Endometrial microvascular endothelial cells (primary cell): ENCODE results near the gene AIG1. TPM values are rescaled to one million over a fixed set of nuclear protein-coding genes. Genes with fewer than 3 reads are reported as not detected.
"Not testable (repeated sequence)": the region's sequence is repeated elsewhere in the genome, so short reads cannot be mapped to it uniquely, and the experiment has no call there.

ENCODE experiments used
- in situ Hi-C: cut with HindIII; loops from 2 replicates; pipeline ENCODE4 v1.10.0; 2017; ENCODE audit warnings: low sequenced_read_pairs, low pct_unique_long_range_greater_than_20kb; ENCODE audit errors: inconsistent ontology term
- total RNA-seq: library from RNA; depleted of rRNA; stranded (reverse); fragments of >200 nt; gene quantifications from one replicate; pipeline ENCODE4 v1.2.3, GENCODE V29; 2015; ENCODE audit errors: inconsistent ontology term

AIG1 gene
- total RNA-seq, 1 donor from 2014 or later: 24.8 TPM

GRCh38 chr6:143233554-143234285 lies 173.0 kb downstream of the AIG1 start:
- in situ Hi-C loops: no loop called here

- in situ Hi-C loops: no loop called here
These were observed 174.0 kb downstream of the AIG1 start for GRCh38 chr6:143234734-143235133.

GRCh38 chr6:143236151-143236798 lies 175.6 kb downstream of the AIG1 start:
- in situ Hi-C loops: no loop called here

GRCh38 chr6:143238306-143238705 lies 177.6 kb downstream of the AIG1 start:
- in situ Hi-C loops: no loop called here

GRCh38 chr6:143241111-143241510 lies 180.4 kb downstream of the AIG1 start:
- in situ Hi-C loops: no loop called here

GRCh38 chr6:143241911-143242310 lies 181.2 kb downstream of the AIG1 start:
- in situ Hi-C loops: no loop called here

GRCh38 chr6:143243786-143244185 lies 183.1 kb downstream of the AIG1 start:
- in situ Hi-C loops: no loop called here

- in situ Hi-C loops: no loop called here
These were observed 185.0 kb downstream of the AIG1 start for GRCh38 chr6:143245656-143246055.

GRCh38 chr6:143246166-143246775 lies 185.6 kb downstream of the AIG1 start:
- in situ Hi-C loops: not testable (repeated sequence)

GRCh38 chr6:143247586-143247985 lies 186.9 kb downstream of the AIG1 start:
- in situ Hi-C loops: no loop called here

- in situ Hi-C loops: no loop called here
These were observed 187.7 kb downstream of the AIG1 start for GRCh38 chr6:143248359-143248758.

GRCh38 chr6:143251288-143251687 lies 190.6 kb downstream of the AIG1 start:
- in situ Hi-C loops: no loop called here

- in situ Hi-C loops: no loop called here
These were observed 192.3 kb downstream of the AIG1 start for GRCh38 chr6:143252961-143253360.

- in situ Hi-C loops: no loop called here
These were observed 192.9 kb downstream of the AIG1 start for GRCh38 chr6:143253586-143253985.

GRCh38 chr6:143258945-143259344 lies 198.3 kb downstream of the AIG1 start:
- in situ Hi-C loops: no loop called here

- in situ Hi-C loops: no loop called here
These were observed 200.2 kb downstream of the AIG1 start for GRCh38 chr6:143260857-143261256.

- in situ Hi-C loops: no loop called here
These were observed 201.3 kb downstream of the AIG1 start for GRCh38 chr6:143261899-143262436.

- in situ Hi-C loops: no loop called here
These were observed 202.2 kb downstream of the AIG1 start for GRCh38 chr6:143262859-143263258.

GRCh38 chr6:143264379-143264778 lies 203.7 kb downstream of the AIG1 start:
- in situ Hi-C loops: no loop called here
